Activated naive CD8-positive, alpha-beta T cell treated with anti-CD3 and anti-CD28 coated beads, Interleukin-2, amount 50 U/mL, for 24 hours (primary cell): ENCODE data around the gene NUDT19.

Experiments used
- ATAC-seq: fragments of 150-1000 bp; cut with Tn5 transposase; one replicate; pipeline ENCODE4 v1.10.0; 2021
- DNase-seq: peaks from one replicate; pipeline ENCODE4 v3.0.0; 2021
- H3K27ac Mint-ChIP-seq: one replicate; pipeline ENCODE4 v1.8.0; 2021; ENCODE audit warnings: mild to moderate bottlenecking, mixed read lengths
- H3K27me3 Mint-ChIP-seq: one replicate; pipeline ENCODE4 v1.8.0; 2021; ENCODE audit warnings: mixed read lengths
- H3K36me3 Mint-ChIP-seq: one replicate; pipeline ENCODE4 v1.8.0; 2021; ENCODE audit warnings: low read depth, mixed read lengths
- H3K4me1 Mint-ChIP-seq: one replicate; pipeline ENCODE4 v1.8.0; 2021; ENCODE audit warnings: mixed read lengths
- H3K4me3 Mint-ChIP-seq: one replicate; pipeline ENCODE4 v1.8.0; 2021; ENCODE audit warnings: mild to moderate bottlenecking, moderate library complexity, mixed read lengths
- H3K9me3 Mint-ChIP-seq: one replicate; pipeline ENCODE4 v1.8.0; 2021; ENCODE audit warnings: mixed read lengths

The NUDT19 gene

DNA sequence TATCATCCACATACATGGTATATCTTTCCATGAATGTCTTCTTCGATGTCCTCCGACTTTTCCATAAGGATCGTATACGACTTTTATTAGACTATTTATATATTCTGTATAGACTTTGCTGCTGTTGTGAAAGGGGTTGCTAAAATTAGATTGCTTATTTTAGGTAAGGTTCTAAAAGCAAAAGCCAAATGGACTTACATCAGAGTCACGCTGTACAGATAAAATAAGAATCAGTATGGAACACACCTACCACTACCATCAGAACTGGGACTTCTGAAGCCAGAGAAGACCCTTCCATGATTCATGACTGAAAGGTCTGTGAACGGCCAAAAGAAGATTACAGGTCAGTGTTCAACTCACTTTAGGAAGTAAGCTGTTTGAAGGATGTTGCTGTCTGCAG is 25.5 kb upstream of the NUDT19 start:
- Mint-ChIP-seq H3K4me3 (no peak overlapping the region), H3K27ac (no peak overlapping the region), H3K9me3 (no peaks in the 10 kb centered on the region), H3K36me3 (no peaks in the 10 kb centered on the region), H3K27me3 (no peaks in the 10 kb centered on the region), H3K4me1 (peaks cover 14% of the 10 kb centered on the region)
- no peak for DNase-seq
- no peak for ATAC-seq

GRCh38 chr19:32669310-32669709 is 22.3 kb upstream of the NUDT19 start:
- Mint-ChIP-seq H3K9me3 (no peaks in the 10 kb centered on the region), H3K27me3 (no peaks in the 10 kb centered on the region), H3K4me3 (no peak overlapping the region), H3K27ac (no peak overlapping the region), H3K4me1 (peaks cover 21% of the 10 kb centered on the region), H3K36me3 (no peaks in the 10 kb centered on the region)
- no peak for ATAC-seq
- DNase-seq = no peak

GRCh38 chr19:32671883-32672593 is 19.6 kb upstream of the NUDT19 start:
- Mint-ChIP-seq H3K36me3 (no peaks in the 10 kb centered on the region), H3K27ac (no peak overlapping the region), H3K9me3 (no peaks in the 10 kb centered on the region), H3K4me1 (peaks cover 23% of the 10 kb centered on the region), H3K4me3 (no peak overlapping the region), H3K27me3 (peaks cover 4% of the 10 kb centered on the region)
- no peak for ATAC-seq
- DNase-seq = no peak

DNA sequence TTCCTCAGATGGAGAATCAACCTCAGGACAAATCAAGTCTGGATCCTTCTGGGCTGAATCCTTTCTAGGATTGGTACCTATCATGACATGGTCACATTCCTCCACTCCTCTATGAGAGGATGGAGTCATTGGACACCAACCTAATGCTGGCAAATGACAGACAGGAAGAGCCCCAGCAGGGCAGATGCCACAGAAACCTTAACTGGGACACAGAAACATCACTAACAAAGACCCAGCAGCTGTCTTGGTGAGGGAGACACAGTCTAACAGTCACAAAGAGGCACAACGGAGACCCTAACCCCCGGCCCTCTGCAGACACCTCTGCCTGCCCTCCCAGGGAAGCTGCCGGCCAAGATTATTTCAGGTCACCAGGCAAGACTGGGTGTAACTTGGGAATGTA is 18.8 kb upstream of the NUDT19 start:
- no peak for ATAC-seq
- H3K4me1 Mint-ChIP-seq = peaks cover 27% of the 10 kb centered on the region
- DNase-seq = no peak
- no peaks in the 10 kb centered on the region for H3K36me3 Mint-ChIP-seq
- H3K27ac Mint-ChIP-seq = no peak overlapping the region
- H3K9me3 Mint-ChIP-seq = no peaks in the 10 kb centered on the region
- H3K4me3 Mint-ChIP-seq = peak overlapping the region; percentile 21
- H3K27me3 Mint-ChIP-seq = peaks cover 9% of the 10 kb centered on the region

DNA sequence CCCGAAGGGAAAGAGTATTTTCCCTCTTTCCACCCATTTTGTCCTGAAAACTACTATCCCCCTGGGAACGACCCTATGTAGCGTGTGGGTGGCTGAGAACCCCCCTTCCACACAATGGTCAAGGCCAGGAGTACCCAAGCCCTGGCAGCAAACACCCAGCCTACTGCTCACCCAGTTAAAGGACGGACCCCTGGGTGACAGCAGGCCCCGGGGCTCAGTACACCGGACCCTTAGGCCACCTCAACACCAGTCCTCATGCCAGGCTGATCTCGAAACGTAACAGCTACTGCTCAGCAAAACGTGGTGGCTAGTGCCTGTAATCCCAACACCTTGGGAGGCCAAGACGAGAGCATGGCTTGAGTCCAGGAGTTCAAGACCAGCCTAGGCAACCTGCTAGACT is 18.0 kb upstream of the NUDT19 start:
- H3K4me1 Mint-ChIP-seq = peaks cover 27% of the 10 kb centered on the region
- DNase-seq (no peak), ATAC-seq (no peak)
- no peak overlapping the region for H3K27ac Mint-ChIP-seq
- no peaks in the 10 kb centered on the region for H3K9me3 Mint-ChIP-seq
- peaks cover 14% of the 10 kb centered on the region for H3K27me3 Mint-ChIP-seq
- no peaks in the 10 kb centered on the region for H3K36me3 Mint-ChIP-seq
- H3K4me3 Mint-ChIP-seq = peak overlapping the region; percentile 93

GRCh38 chr19:32674153-32674930 is 17.3 kb upstream of the NUDT19 start:
- no peaks in the 10 kb centered on the region for H3K9me3 Mint-ChIP-seq
- no peaks in the 10 kb centered on the region for H3K36me3 Mint-ChIP-seq
- peak overlapping the region; percentile 82 for H3K27ac Mint-ChIP-seq
- ATAC-seq (no peak), DNase-seq (no peak)
- peaks cover 14% of the 10 kb centered on the region for H3K27me3 Mint-ChIP-seq
- H3K4me3 Mint-ChIP-seq = peak overlapping the region; percentile 93
- H3K4me1 Mint-ChIP-seq = peaks cover 27% of the 10 kb centered on the region

DNA sequence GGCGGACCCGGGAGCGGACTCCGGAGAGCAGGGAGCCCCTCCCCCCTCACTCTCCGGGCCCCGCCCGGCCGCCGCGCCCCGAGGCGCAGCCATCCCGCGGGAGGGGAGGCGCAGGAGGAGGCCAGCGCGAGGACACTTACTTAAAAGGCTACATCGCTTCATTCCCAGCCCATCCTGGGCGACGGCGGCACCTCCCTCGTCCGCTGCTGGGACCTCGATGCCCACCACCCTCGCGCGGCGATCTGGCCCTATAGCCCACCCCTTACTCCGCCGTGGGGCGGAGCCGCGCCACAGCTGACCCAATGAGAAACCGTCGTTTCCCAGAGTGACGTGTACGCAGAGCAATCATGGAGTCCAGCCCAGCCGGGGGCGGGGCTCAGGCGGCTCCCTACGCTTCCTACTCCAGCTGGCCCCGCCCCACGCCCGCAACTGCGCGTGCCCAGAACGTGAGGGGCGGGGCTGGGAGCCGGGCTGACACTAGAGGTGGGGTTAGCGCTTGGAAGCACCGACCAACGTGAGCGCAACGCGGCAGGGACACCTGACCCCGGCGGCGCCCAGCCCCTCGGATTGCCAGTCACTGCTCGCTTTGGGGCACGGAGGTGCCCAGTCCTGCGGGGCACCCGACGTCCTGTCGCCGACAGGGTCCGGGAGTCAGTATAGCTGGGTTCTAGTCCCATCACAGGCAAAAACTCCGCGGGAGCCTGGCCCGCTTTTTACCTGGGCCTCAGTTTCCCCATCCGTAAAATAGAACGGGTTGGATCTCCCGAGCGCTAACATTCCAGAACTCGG is 16.5 kb upstream of the NUDT19 start, which contains the start of gene ANKRD27:
Gene ANKRD27, minus strand, starts transcription at position 250 of the 789 bp plus-strand sequence. CDS start 16,165 bp downstream, outside the sequence.
- Mint-ChIP-seq H3K27ac (peak within 1 kb of the TSS; percentile 82), H3K9me3 (no peaks in the 10 kb centered on the region), H3K36me3 (no peaks in the 10 kb centered on the region), H3K27me3 (peaks cover 14% of the 10 kb centered on the region), H3K4me1 (peaks cover 23% of the 10 kb centered on the region), H3K4me3 (peak within 1 kb of the TSS; percentile 93)
- DNase-seq (peak; percentile 97), ATAC-seq (peak; percentile 96)

GRCh38 chr19:32675720-32676185 is 15.9 kb upstream of the NUDT19 start, which contains the start of gene RGS9BP:
Gene RGS9BP, plus strand, starts transcription at chr19:32675848. Its CDS starts 416 bp downstream, at chr19:32676264.
- no peak within 1 kb of the TSS for H3K27ac Mint-ChIP-seq
- DNase-seq (peak; percentile 62), ATAC-seq (peak; percentile 26)
- no peaks in the 10 kb centered on the region for H3K9me3 Mint-ChIP-seq
- peak within 1 kb of the TSS; percentile 77 for H3K4me3 Mint-ChIP-seq
- H3K4me1 Mint-ChIP-seq = peaks cover 22% of the 10 kb centered on the region
- H3K27me3 Mint-ChIP-seq = peaks cover 14% of the 10 kb centered on the region
- H3K36me3 Mint-ChIP-seq = no peaks in the 10 kb centered on the region

DNA sequence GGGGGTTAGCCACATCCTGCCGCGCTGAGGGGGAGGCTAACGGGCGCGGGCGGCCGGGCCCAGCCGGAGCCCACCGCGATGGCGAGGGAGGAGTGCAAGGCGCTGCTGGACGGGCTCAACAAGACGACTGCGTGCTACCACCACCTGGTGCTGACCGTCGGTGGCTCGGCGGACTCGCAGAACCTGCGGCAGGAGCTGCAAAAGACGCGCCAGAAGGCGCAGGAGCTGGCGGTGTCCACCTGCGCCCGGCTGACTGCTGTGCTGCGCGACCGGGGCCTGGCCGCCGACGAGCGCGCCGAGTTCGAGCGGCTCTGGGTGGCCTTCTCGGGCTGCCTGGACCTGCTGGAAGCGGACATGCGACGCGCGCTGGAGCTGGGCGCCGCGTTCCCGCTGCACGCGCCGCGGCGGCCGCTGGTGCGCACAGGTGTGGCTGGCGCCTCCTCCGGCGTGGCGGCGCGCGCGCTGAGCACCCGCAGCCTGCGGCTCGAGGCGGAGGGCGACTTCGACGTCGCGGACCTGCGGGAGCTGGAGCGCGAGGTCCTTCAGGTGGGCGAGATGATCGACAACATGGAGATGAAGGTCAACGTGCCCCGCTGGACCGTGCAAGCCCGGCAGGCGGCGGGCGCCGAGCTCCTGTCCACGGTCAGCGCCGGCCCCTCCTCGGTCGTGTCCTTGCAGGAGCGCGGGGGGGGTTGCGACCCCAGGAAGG is 15.3 kb upstream of the NUDT19 start:
- ATAC-seq = no peak
- Mint-ChIP-seq H3K4me3 (no peak overlapping the region), H3K9me3 (no peaks in the 10 kb centered on the region), H3K4me1 (peaks cover 22% of the 10 kb centered on the region), H3K27ac (no peak overlapping the region), H3K36me3 (no peaks in the 10 kb centered on the region), H3K27me3 (peaks cover 15% of the 10 kb centered on the region)
- DNase-seq = no peak

- Mint-ChIP-seq H3K36me3 (no peaks in the 10 kb centered on the region), H3K27me3 (peaks cover 15% of the 10 kb centered on the region)
- DNase-seq = no peak
Observed at GRCh38 chr19:32676895-32677359, 14.7 kb upstream of the NUDT19 start.

DNA sequence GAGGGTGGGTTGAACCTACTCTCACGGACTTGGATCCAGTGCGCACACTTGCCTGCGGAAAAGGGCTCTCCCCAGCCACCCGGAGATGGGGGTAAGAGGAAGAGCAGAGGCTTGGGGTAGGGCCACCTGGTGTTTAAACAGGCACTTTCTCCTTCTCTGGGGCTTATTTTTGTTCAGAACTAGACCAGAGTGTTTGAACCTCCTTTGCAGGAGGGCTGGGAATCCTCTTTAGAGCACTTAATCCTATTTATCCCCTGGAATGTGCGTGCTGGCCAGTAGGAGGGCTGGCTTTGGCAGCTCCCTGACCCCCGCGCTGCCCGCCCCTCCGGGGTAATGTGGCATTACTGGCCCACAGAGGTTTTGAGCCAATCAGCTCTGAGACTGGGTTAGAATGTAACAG is 14.0 kb upstream of the NUDT19 start:
- H3K36me3 Mint-ChIP-seq = no peaks in the 10 kb centered on the region
- H3K9me3 Mint-ChIP-seq = no peaks in the 10 kb centered on the region
- no peak for DNase-seq
- H3K4me3 Mint-ChIP-seq = no peak overlapping the region
- H3K27me3 Mint-ChIP-seq = peaks cover 20% of the 10 kb centered on the region
- peaks cover 16% of the 10 kb centered on the region for H3K4me1 Mint-ChIP-seq
- no peak for ATAC-seq
- H3K27ac Mint-ChIP-seq = no peak overlapping the region

More at GRCh38 chr19:32676895-32677359, 14.7 kb upstream of the NUDT19 start:
- Mint-ChIP-seq H3K4me1 (peaks cover 19% of the 10 kb centered on the region), H3K4me3 (no peak overlapping the region), H3K27ac (no peak overlapping the region), H3K9me3 (no peaks in the 10 kb centered on the region)
- ATAC-seq = no peak

GRCh38 chr19:32680986-32681385 is 10.6 kb upstream of the NUDT19 start:
- Mint-ChIP-seq H3K36me3 (no peaks in the 10 kb centered on the region), H3K9me3 (no peaks in the 10 kb centered on the region), H3K4me3 (no peak overlapping the region), H3K4me1 (peaks cover 4% of the 10 kb centered on the region), H3K27ac (no peak overlapping the region), H3K27me3 (peaks cover 18% of the 10 kb centered on the region)
- DNase-seq (no peak), ATAC-seq (no peak)

DNA sequence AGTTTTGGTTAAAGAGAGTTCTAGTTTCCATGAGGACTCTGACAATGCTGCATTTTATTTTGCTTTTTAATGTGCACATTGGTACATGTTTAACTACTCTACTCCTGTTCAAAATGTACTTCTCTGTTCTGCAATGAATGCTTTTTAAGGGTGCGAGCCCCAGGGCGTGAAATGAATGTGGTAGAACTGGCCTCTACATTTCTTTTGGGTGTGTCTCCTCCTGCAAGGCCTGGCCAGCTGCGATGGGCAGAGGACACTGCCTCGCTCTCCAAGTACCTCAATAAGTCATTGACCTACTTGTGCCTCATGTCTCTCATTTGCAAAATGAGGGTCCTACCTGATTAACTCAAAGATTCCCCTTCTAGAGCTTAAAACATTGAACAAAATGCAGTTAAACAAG is 9.3 kb upstream of the NUDT19 start:
- ATAC-seq (no peak), DNase-seq (no peak)
- Mint-ChIP-seq H3K27ac (no peak overlapping the region), H3K4me3 (no peak overlapping the region), H3K36me3 (no peaks in the 10 kb centered on the region), H3K27me3 (peaks cover 13% of the 10 kb centered on the region), H3K9me3 (no peaks in the 10 kb centered on the region), H3K4me1 (peaks cover 2% of the 10 kb centered on the region)
